H1 (cell line): ENCODE data around the gene MYL3. TPM values are rescaled to one million over a fixed set of nuclear protein-coding genes. Genes with fewer than 3 reads are reported as not detected.
"Not testable (repeated sequence)": the region's sequence is repeated elsewhere in the genome, so short reads cannot be mapped to it uniquely, and the experiment has no call there.

Source experiments
- CTCF ChIA-PET: fragments of 300-600 bp; sonication (Branson Sonifier 250); formaldehyde crosslinking; loops from one replicate; lab custom pipeline; 2021; ENCODE audit not compliant: partially characterized antibody; lab: Charles Lee
- POLR2A ChIA-PET: fragments of 300-600 bp; sonication (Branson Sonifier 250); formaldehyde crosslinking; loops from one replicate; lab custom pipeline; 2021; ENCODE audit warnings: inconsistent platforms; ENCODE audit not compliant: partially characterized antibody; lab: Charles Lee
- DNase-seq, 2 experiments: peaks; one replicate each; pipeline versions ENCODE4 v3.0.0 to v3.0.0-alpha.2; 2010 to 2022; ENCODE audit warnings: low spot score in 2 of 2, low read depth in 1 of 2, mixed read lengths in 1 of 2
- FAIRE-seq: peaks from 2 replicates; lab custom pipeline; 2011; peaks lifted over from hg19 to GRCh38; lab: Jason Lieb, UNC
- H2AFZ ChIP-seq: 2 replicates; pipeline ENCODE4 v1.8.1; 2012; ENCODE audit warnings: low read length, inconsistent platforms
- H2AK5ac ChIP-seq: 2 replicates; pipeline ENCODE4 v1.6.1; 2013; ENCODE audit warnings: low read depth, low read length
- H2BK120ac ChIP-seq: replicated peaks from 2 replicates; pipeline ENCODE3; 2013; ENCODE audit warnings: low read depth, low read length, inconsistent platforms
- H2BK12ac ChIP-seq: 2 replicates; pipeline ENCODE4 v1.6.1; 2013; ENCODE audit warnings: low read depth, low read length
- H2BK15ac ChIP-seq: 2 replicates; pipeline ENCODE4 v1.6.1; 2013; ENCODE audit warnings: low read length
- H2BK20ac ChIP-seq: 2 replicates; pipeline ENCODE4 v1.6.1; 2013; ENCODE audit warnings: low read length
- H2BK5ac ChIP-seq: 2 replicates; pipeline ENCODE4 v1.6.1; 2013; ENCODE audit warnings: low read depth, low read length
- H3K14ac ChIP-seq: 2 replicates; pipeline ENCODE4 v1.6.1; 2013; ENCODE audit warnings: inconsistent platforms; ENCODE audit not compliant: insufficient read length
- H3K18ac ChIP-seq: 2 replicates; pipeline ENCODE4 v1.6.1; 2013; ENCODE audit warnings: low read length; ENCODE audit errors: extremely low read depth
- H3K23ac ChIP-seq: 2 replicates; pipeline ENCODE4 v1.6.1; 2013; ENCODE audit warnings: inconsistent platforms; ENCODE audit not compliant: insufficient read length
- H3K23me2 ChIP-seq: 2 replicates; pipeline ENCODE4 v1.6.1; 2013; ENCODE audit warnings: low read depth, low read length
- H3K27ac ChIP-seq: 2 replicates; pipeline ENCODE4 v1.6.1; 2011; ENCODE audit warnings: low read depth, low read length, inconsistent platforms
- H3K27me3 ChIP-seq, 4 experiments: replicated peaks in 1 of 4; 1 replicate in 1 of 4; 2 replicates in 3 of 4; pipeline versions ENCODE4 v1.6.1 to v1.8.1; 2011 to 2013; ENCODE audit warnings: low read length in 3 of 4, mild to moderate bottlenecking in 3 of 4, inconsistent platforms in 2 of 4, mixed read lengths in 2 of 4, moderate library complexity in 1 of 4; ENCODE audit not compliant: control insufficient read depth in 3 of 4, insufficient read depth in 3 of 4; ENCODE audit errors: extremely low read depth in 1 of 4
- H3K36me3 ChIP-seq, 4 experiments: 2 replicates each; pipeline versions ENCODE4 v1.6.1 to v1.8.1; 2011 to 2013; ENCODE audit warnings: mild to moderate bottlenecking in 4 of 4, low read length in 3 of 4, moderate library complexity in 2 of 4, control low read depth in 1 of 4, inconsistent platforms in 1 of 4; ENCODE audit not compliant: insufficient read depth in 4 of 4, control insufficient read depth in 2 of 4
- H3K4ac ChIP-seq: replicated peaks from 2 replicates; pipeline ENCODE3; 2013; ENCODE audit warnings: low read length, low read depth, mixed read lengths, inconsistent platforms; ENCODE audit not compliant: insufficient read length
- H3K4me1 ChIP-seq, 4 experiments: replicated peaks in 1 of 4; 1 replicate in 1 of 4; 2 replicates in 3 of 4; pipeline versions ENCODE4 v1.6.1 to v1.8.1; 2011 to 2013; ENCODE audit warnings: low read length in 3 of 4, inconsistent platforms in 2 of 4, mixed read lengths in 1 of 4; ENCODE audit not compliant: insufficient read depth in 4 of 4, control insufficient read depth in 3 of 4
- H3K4me2 ChIP-seq, 2 experiments: 2 replicates each; pipeline versions ENCODE4 v1.6.1 to v1.8.1; 2011 to 2013; ENCODE audit warnings: low read depth in 2 of 2, low read length in 2 of 2, control low read depth in 1 of 2, inconsistent platforms in 1 of 2, mild to moderate bottlenecking in 1 of 2; ENCODE audit not compliant: insufficient read depth in 1 of 2
- H3K4me3 ChIP-seq, 4 experiments: fragments of 200-600, 300-600 bp in 1 of 4; sonication (generic), shearing (Covaris generic), sonication (Bioruptor Twin) in 1 of 4; 2 replicates each; pipeline versions ENCODE4 v1.5.1 to v1.8.1; 2011 to 2016; ENCODE audit warnings: low read length in 4 of 4, low read depth in 3 of 4, control low read depth in 2 of 4, inconsistent platforms in 2 of 4, mild to moderate bottlenecking in 2 of 4, mixed read lengths in 1 of 4, moderate library complexity in 1 of 4; ENCODE audit not compliant: insufficient read depth in 2 of 4; ENCODE audit errors: extremely low read depth in 1 of 4
- H3K56ac ChIP-seq: replicated peaks from 2 replicates; pipeline ENCODE3; 2013; ENCODE audit warnings: low read depth, mild to moderate bottlenecking, mixed read lengths, low read length, inconsistent platforms; ENCODE audit not compliant: insufficient read length
- H3K79me1 ChIP-seq: 2 replicates; pipeline ENCODE4 v1.6.1; 2013; ENCODE audit warnings: low read depth, low read length, control low read depth
- H3K79me2 ChIP-seq, 2 experiments: 2 replicates each; pipeline versions ENCODE4 v1.6.1 to v1.8.1; 2012 to 2013; ENCODE audit warnings: low read length in 2 of 2, mild to moderate bottlenecking in 2 of 2, inconsistent platforms in 1 of 2; ENCODE audit not compliant: insufficient read depth in 2 of 2, control insufficient read depth in 1 of 2
- H3K9ac ChIP-seq, 4 experiments: replicated peaks in 1 of 4; 1 replicate in 1 of 4; 2 replicates in 3 of 4; pipeline versions ENCODE4 v1.6.1 to v1.8.1; 2011 to 2013; ENCODE audit warnings: low read depth in 3 of 4, low read length in 3 of 4, control low read depth in 2 of 4, mild to moderate bottlenecking in 2 of 4, moderate library complexity in 2 of 4, inconsistent platforms in 1 of 4; ENCODE audit errors: extremely low read depth in 1 of 4
- H3K9me3 ChIP-seq, 2 experiments: 2 replicates each; pipeline versions ENCODE4 v1.6.1 to v1.8.1; 2012 to 2013; ENCODE audit warnings: mild to moderate bottlenecking in 2 of 2, moderate library complexity in 2 of 2, control low read depth in 1 of 2, inconsistent platforms in 1 of 2, low read depth in 1 of 2, low read length in 1 of 2, mixed read lengths in 1 of 2; ENCODE audit not compliant: insufficient read depth in 2 of 2
- H4K20me1 ChIP-seq, 2 experiments: replicated peaks in 1 of 2; 2 replicates each; pipeline versions ENCODE3 to v1.8.1; 2011 to 2013; ENCODE audit warnings: inconsistent platforms in 2 of 2, low read length in 2 of 2, mild to moderate bottlenecking in 1 of 2; ENCODE audit not compliant: insufficient read depth in 2 of 2, control insufficient read depth in 1 of 2
- H4K5ac ChIP-seq: 2 replicates; pipeline ENCODE4 v1.6.1; 2013; ENCODE audit warnings: low read length, low read depth, mixed read lengths, inconsistent platforms; ENCODE audit not compliant: insufficient read length
- H4K8ac ChIP-seq: 2 replicates; pipeline ENCODE4 v1.8.0; 2013; ENCODE audit warnings: mild to moderate bottlenecking, moderate library complexity, low read length, inconsistent platforms; ENCODE audit not compliant: insufficient read depth; ENCODE audit errors: extremely low read depth
- H4K91ac ChIP-seq: replicated peaks from 2 replicates; pipeline ENCODE3; 2013; ENCODE audit warnings: low read length, mixed read lengths, inconsistent platforms; ENCODE audit not compliant: insufficient read length
- WGBS, 2 experiments: shearing (Covaris generic) in 1 of 2; methylation state at CpG; one replicate each; pipeline versions ENCODE4 v1.1.6 to v1.1.7; 2013 to 2015; ENCODE audit warnings: low lambda C conversion rate in 2 of 2, mixed read lengths in 2 of 2, inconsistent platforms in 1 of 2, low coverage in 1 of 2, missing lambda C conversion rate in 1 of 2; ENCODE audit not compliant: insufficient replicate concordance in 2 of 2, insufficient coverage in 1 of 2, insufficient read length in 1 of 2; ENCODE audit errors: extremely low coverage in 1 of 2, missing lambda C conversion rate in 1 of 2; 5-methylcytosine and 5-hydroxymethylcytosine counted together
- polyA plus RNA-seq, 7 experiments: library from polyadenylated mRNA; depleted of rRNA in 3 of 7; stranded (reverse) in 5 of 7; unstranded in 2 of 7; fragments of >200 nt in 5 of 7; fragments of 200-250 nt in 2 of 7; gene quantifications; 1 replicate in 5 of 7; 2 replicates in 1 of 7; 4 replicates in 1 of 7; pipeline versions ENCODE4 v1.2.1 to v1.2.3, GENCODE V29; 2011 to 2013; ENCODE audit warnings: missing spikeins in 2 of 7, mixed read lengths in 2 of 7
- total RNA-seq: library from RNA; stranded (reverse); fragmentation: NEBNext Ultra II Directional; extraction: Animal tissue kit (Norgen Biotek cat#: 25700); gene quantifications from 2 replicates; pipeline ENCODE4 v1.2.1, GENCODE V29; 2021

Gene MYL3
- total and polyA plus RNA-seq, 2 of the 8 experiments (the other 6 are each of a cell fraction or from before 2014, with no cell fraction given): 0.06 TPM; not detected in 1

GRCh38 chr3:46910914-46911313 is 47.7 kb upstream of the MYL3 start:
- H2BK120ac ChIP-seq, H3K4me3 ChIP-seq, H2AK5ac ChIP-seq, H3K4ac ChIP-seq, H4K5ac ChIP-seq, FAIRE-seq, H3K9ac ChIP-seq, H3K23ac ChIP-seq, H3K56ac ChIP-seq, H3K27ac ChIP-seq, H3K4me2 ChIP-seq, H3K79me2 ChIP-seq, POLR2A ChIA-PET, H3K79me1 ChIP-seq, H2BK12ac ChIP-seq, DNase-seq, H3K14ac ChIP-seq, H4K20me1 ChIP-seq, H4K8ac ChIP-seq, H2BK20ac ChIP-seq, H3K23me2 ChIP-seq, H2BK15ac ChIP-seq, H3K27me3 ChIP-seq, H2BK5ac ChIP-seq, H3K18ac ChIP-seq, H3K36me3 ChIP-seq, H3K9me3 ChIP-seq, H2AFZ ChIP-seq, H3K4me1 ChIP-seq, H4K91ac ChIP-seq: not testable (repeated sequence)
- 82% methylated on average over 10 of the region's 10 CpGs; no CpG with 5 or more reads in 1 of the 2 experiments for WGBS, 2 experiments
- CTCF ChIA-PET: interaction anchor here (0.9 to 4.2 kb wide), 5 partner anchors 13 to 205 kb away, joined by 3 to 22 read pairs (median 4); no protein-coding TSS in a partner anchor
